Neutrophil (primary cell): ENCODE results near the gene FAM107A.
A peak's percentile ranks its signal among the peaks of the same experiment; 100 is the strongest.

ENCODE experiments used
- H3K27ac ChIP-seq: fragments of 200-600 bp; sonication (generic); 2 replicates; pipeline ENCODE4 v1.5.1; 2016; ENCODE audit warnings: mild to moderate bottlenecking, moderate library complexity
- H3K27me3 ChIP-seq: fragments of 200-600 bp; sonication (generic); 2 replicates; pipeline ENCODE4 v1.6.0; 2016; ENCODE audit warnings: mild to moderate bottlenecking
- H3K36me3 ChIP-seq: fragments of 200-600 bp; sonication (generic); 2 replicates; pipeline ENCODE4 v1.5.1; 2017
- H3K4me1 ChIP-seq, 2 experiments: fragments of 200-600 bp in 1 of 2; sonication (generic) in 1 of 2; 1 replicate in 1 of 2; 2 replicates in 1 of 2; pipeline versions ENCODE4 v1.5.1 to v1.6.1; 2013 to 2016; ENCODE audit warnings: low read depth in 1 of 2, low read length in 1 of 2, mild to moderate bottlenecking in 1 of 2, moderate library complexity in 1 of 2; ENCODE audit not compliant: control insufficient read depth in 1 of 2, insufficient read depth in 1 of 2
- H3K4me3 ChIP-seq, 2 experiments: fragments of 200-600 bp in 1 of 2; sonication (generic) in 1 of 2; 1 replicate in 1 of 2; 2 replicates in 1 of 2; pipeline ENCODE4 v1.5.1; 2013 to 2016; ENCODE audit warnings: low read depth in 1 of 2, low read length in 1 of 2, mild to moderate bottlenecking in 1 of 2, moderate library complexity in 1 of 2
- H3K9me3 ChIP-seq: fragments of 200-600 bp; sonication (generic); 2 replicates; pipeline ENCODE4 v1.5.1; 2016
- CTCF ChIP-seq: fragments of 200-600 bp; sonication (generic); IDR thresholded peaks from 2 replicates; pipeline ENCODE4 v1.5.1; 2016; ENCODE audit warnings: antibody characterized with exemption

Gene FAM107A

GRCh38 chr3:58535531-58536500 lies 41.4 kb downstream of the FAM107A start:
- TF ChIP-seq CTCF, result no peak
- Histone ChIP-seq H3K4me1 (peaks cover 3 to 5% of the 10 kb centered on the region in 2 experiments), H3K27ac (no peak overlapping the region), H3K4me3 (no peak overlapping the region), H3K9me3 (no peaks in the 10 kb centered on the region), H3K27me3 (no peaks in the 10 kb centered on the region), H3K36me3 (no peaks in the 10 kb centered on the region)

- TF ChIP-seq CTCF, result no peak
- Histone ChIP-seq H3K4me3 (no peak overlapping the region), H3K27ac (no peak overlapping the region), H3K27me3 (no peaks in the 10 kb centered on the region), H3K9me3 (no peaks in the 10 kb centered on the region), H3K4me1 (peaks cover 3 to 5% of the 10 kb centered on the region in 2 experiments), H3K36me3 (no peaks in the 10 kb centered on the region)
These were observed 42.3 kb downstream of the FAM107A start for GRCh38 chr3:58534592-58535494.

- no peaks in the 10 kb centered on the region for H3K36me3 ChIP-seq
- H3K27me3 ChIP-seq, result no peaks in the 10 kb centered on the region
- H3K4me1 ChIP-seq, result peaks cover 3% of the 10 kb centered on the region in 2 experiments
- TF ChIP-seq CTCF, result peak; percentile 85
- H3K9me3 ChIP-seq, result no peaks in the 10 kb centered on the region
- no peak overlapping the region for H3K27ac ChIP-seq
- no peak overlapping the region for H3K4me3 ChIP-seq
These were observed 44.4 kb downstream of the FAM107A start for GRCh38 chr3:58532794-58533220.

- no peak overlapping the region for H3K4me3 ChIP-seq
- H3K27ac ChIP-seq, result no peak overlapping the region
- no peak for TF ChIP-seq CTCF
- H3K9me3 ChIP-seq, result no peaks in the 10 kb centered on the region
- peaks cover 0 to 3% of the 10 kb centered on the region in 2 experiments for H3K4me1 ChIP-seq
- no peaks in the 10 kb centered on the region for H3K27me3 ChIP-seq
- H3K36me3 ChIP-seq, result no peaks in the 10 kb centered on the region
These were observed 45.2 kb downstream of the FAM107A start for GRCh38 chr3:58531956-58532355.

- peaks cover 0 to 3% of the 10 kb centered on the region in 2 experiments for H3K4me1 ChIP-seq
- no peak for TF ChIP-seq CTCF
These were observed 45.6 kb downstream of the FAM107A start for GRCh38 chr3:58531555-58531954.

More at GRCh38 chr3:58531555-58531954, 45.6 kb downstream of the FAM107A start:
- no peak overlapping the region for H3K27ac ChIP-seq
- no peak overlapping the region for H3K4me3 ChIP-seq
- no peaks in the 10 kb centered on the region for H3K9me3 ChIP-seq
- H3K36me3 ChIP-seq, result no peaks in the 10 kb centered on the region
- H3K27me3 ChIP-seq, result no peaks in the 10 kb centered on the region
